GM21529 (cell line): ENCODE measurements around the gene SNRK.
A peak's percentile ranks its signal among the peaks of the same experiment; 100 is the strongest.

ENCODE experiments used
- ATAC-seq: cut with Tn5 transposase; IDR thresholded peaks from one replicate; pipeline ENCODE4 v1.9.1; 2021; ENCODE audit not compliant: unreplicated experiment

Gene SNRK

DNA sequence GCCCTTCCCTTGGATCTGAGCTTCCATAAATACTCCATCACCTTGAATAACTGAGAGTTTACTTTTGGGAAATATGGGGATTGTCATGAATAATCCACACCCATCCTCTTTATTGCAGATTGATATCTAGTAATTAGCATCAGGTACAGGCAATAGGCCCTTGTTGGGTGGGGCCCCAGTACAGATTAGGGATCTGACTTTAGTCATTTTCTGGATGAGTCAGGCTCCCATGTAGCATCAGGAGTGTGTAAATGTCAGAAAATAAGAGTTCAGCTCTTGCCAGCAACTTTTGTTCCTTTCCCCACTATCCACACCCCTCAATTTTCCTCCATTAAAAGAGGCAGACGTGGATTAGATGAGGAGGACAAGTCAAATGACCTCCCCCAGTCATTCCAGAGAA is 17.7 kb upstream of the SNRK start:
- ATAC-seq = no peak

GRCh38 chr3:43270078-43270477 is 16.3 kb upstream of the SNRK start:
- no peak for ATAC-seq

GRCh38 chr3:43273416-43273815 is 12.9 kb upstream of the SNRK start:
- no peak for ATAC-seq

DNA sequence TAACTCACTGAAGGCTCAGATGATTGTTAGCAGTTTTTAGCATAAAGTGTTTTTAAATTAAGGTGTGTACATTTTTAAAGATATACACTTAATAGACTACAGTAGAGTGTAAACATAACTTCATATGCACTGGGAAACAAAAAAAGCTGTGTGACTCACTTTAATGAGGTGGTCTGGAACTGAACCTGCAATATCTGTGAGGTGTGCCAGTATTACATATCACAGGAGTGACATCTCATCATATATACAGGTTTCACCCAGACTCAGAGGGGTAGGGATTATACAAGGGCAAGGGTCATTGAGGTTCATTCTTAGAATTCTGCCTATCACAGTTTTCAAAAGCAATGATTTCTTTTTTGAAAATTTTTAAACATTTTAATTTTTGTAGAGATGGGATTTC is 7.3 kb upstream of the SNRK start:
- no peak for ATAC-seq

DNA sequence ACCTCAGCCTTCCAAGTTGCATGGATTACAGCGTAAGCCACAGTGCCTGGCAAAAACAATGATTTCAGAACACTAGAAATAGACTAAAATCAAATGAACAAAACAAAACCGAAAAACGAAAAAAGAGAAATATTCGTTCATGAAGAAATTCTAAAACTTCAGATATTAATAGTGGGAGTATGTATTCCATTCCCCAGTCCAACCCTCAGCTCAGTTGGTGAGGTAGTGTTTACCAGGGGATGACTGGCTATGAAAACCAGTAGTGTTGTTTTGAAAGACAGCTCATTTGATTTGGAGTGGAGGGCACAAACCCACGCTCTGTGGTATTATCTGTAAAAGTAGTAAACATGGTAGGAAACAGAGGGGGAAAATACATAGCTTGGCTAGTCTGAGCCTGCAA is 6.8 kb upstream of the SNRK start:
- ATAC-seq = no peak

- ATAC-seq = no peak
These were observed 5.3 kb upstream of the SNRK start for GRCh38 chr3:43281020-43281419.

- no peak for ATAC-seq
These were observed 2.2 kb upstream of the SNRK start for GRCh38 chr3:43284171-43284570.

DNA sequence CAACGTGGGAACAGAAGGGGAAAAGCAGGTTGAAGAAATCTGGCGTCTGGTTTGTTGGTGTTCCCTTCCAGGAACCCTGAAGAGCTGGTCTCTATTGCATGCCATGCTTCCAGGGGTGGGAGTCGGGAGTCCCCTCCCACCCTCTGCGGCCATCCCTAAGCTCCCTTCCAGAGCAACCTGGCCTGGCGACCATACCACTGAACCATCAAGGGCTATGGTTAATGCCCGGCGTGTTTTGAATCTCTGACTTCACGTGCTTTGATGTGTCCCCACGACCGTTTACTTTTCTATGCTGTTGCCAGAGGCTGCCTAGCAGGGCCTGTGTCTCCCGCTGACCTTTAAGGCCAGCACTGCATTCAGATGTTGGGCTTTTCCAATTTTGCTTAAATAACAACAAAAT is 696 bp upstream of the SNRK start:
- no peak for ATAC-seq

- no peak for ATAC-seq
These were observed 630 bp downstream of the SNRK start for GRCh38 chr3:43286841-43287499.

DNA sequence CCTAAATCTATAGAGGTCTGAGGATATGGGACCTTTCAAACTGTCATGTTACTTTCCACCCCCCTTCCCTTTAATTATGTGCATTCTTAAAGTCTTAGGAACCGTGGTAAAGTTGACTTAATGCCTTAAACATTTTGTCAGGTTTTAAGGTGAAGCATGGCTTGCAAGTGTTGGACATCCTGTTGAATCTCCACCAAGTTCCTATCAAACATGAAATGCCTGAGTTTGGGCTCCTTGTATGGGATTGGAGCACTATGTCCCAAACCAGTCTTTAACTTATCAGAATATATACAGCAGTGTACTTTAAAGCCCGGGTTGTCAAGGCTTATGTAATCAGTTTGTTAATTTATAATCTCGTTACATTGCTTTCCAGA is 1.1 kb downstream of the SNRK start:
- ATAC-seq = no peak

GRCh38 chr3:43288366-43288765 is 2.0 kb downstream of the SNRK start:
- ATAC-seq = peak; percentile 45

GRCh38 chr3:43288850-43289249 is 2.5 kb downstream of the SNRK start:
- no peak for ATAC-seq

DNA sequence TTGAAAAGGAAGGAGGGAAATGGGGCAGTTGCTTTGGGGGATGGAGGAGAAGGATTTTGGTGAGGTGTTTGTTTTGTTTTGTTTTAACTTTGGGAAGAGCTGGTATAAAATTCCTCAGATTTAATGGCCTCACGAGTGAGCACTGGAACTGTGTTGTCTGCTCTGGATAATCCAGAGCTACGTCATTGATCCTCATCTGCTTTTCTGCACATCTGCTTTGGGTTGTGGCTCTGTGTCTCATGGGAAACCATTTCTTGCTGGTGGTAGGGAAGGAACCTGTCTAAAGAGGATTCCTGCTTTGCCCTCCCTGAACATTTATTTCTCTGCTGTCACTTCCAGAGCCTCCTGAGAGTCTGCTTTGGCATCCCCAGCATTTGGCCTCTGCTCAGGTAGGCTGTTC is 3.1 kb downstream of the SNRK start:
- no peak for ATAC-seq

GRCh38 chr3:43289841-43290470 is 3.6 kb downstream of the SNRK start:
- ATAC-seq = no peak

DNA sequence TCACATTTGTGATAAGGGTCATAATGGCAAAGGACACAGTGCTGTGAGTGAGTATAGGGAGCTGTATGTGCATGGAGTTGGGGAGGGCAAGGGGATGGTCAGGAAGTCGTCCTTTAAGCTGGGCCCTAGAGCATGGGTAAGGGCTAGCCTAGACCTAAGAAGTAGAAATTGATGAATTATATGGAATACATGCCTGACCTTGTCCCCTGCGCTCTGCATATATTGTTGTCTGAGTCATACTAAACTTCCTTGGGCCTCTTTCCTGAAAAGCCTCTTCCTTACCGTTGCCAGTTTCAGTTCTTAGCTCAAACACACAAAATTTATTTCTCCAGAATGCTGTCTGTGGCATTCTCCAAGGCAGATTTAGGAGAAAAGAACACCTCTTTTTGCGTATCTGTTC is 4.6 kb downstream of the SNRK start:
- ATAC-seq = no peak

DNA sequence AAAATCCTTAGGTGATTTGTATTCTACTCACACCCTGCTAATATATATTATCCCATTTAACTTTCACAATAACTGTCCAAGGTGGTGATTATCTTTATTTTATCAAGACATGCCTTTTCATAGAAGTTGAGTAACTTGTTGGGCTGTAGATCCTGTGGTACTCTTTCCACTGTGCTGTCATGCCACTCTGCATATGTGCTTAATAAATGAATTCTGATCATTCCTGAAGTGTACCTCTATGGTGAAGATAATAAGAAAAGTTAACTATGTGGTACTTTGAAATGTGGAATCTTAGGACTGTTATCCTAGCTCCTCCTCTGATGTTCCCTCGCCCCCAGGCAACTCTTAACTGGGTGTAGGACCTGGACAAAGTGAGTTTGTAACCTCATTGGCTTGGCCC is 5.2 kb downstream of the SNRK start:
- no peak for ATAC-seq

GRCh38 chr3:43294975-43295374 is 8.6 kb downstream of the SNRK start:
- ATAC-seq = no peak

GRCh38 chr3:43296565-43296964 is 10.2 kb downstream of the SNRK start:
- ATAC-seq = peak; percentile 88

GRCh38 chr3:43298292-43298691 is 12.0 kb downstream of the SNRK start:
- ATAC-seq = no peak

DNA sequence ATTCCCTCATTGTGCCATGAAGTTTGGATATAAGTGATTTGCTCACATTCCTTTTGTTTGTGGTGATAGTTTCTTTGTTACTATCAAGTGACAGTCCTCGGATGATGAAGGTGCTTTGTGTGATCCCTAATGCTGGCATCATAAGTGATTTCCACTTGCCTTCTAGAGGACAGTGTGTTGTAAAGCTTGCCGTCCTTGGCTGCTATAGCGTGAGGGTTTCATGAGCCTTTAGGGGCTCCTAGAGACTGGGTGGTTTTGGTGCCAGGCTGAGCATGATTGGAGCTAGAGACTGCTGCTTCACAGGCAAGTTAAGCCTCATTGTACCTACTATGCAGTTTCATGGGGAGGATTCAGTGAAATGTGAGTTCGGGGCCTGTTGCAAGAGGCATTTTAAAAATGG is 12.4 kb downstream of the SNRK start:
- no peak for ATAC-seq

DNA sequence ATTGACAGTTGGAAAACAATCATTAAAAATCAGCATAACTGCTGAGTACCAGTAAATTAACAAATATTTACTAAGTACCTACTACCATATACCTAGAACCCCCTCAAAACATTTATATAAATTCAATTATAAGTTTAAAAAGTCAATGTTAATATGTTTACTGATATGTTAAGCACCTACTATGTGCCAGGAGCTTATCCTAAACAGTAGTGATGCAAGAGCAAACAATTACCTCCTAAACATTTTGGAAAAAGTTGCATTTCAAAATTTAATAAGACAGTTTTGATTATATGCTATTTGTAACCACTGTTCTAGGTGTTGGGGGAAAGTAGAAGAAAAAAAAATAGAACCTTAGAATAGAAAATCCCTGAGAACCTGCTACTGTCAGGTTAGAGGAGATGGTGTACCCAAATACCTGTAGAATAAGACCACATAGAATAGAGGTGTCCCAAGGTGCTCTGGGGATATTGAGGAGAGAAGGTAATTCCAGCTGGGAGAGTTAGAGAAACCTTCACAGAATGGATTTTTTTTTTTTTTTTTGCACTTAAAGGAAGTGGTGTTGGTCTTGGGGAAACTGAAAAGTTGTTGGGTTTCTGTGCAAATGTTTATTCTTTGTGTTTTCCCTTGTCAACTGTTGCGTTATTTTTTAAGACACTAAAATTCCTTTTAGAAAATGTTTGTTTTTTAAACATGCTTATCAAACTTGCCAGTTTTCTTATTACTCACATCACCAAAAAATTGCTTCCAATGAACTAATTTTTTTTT is 16.0 kb downstream of the SNRK start:
- ATAC-seq = no peak

GRCh38 chr3:43304126-43304525 is 17.8 kb downstream of the SNRK start:
- ATAC-seq = no peak
